Right atrium auricular region (tissue), 2 donors: ENCODE measurements around the gene CD300LD. TPM values are rescaled to one million over a fixed set of nuclear protein-coding genes. Genes with fewer than 3 reads are reported as not detected.
"Not testable (repeated sequence)": the region's sequence is repeated elsewhere in the genome, so short reads cannot be mapped to it uniquely, and the experiment has no call there.

Experiments used
- DNase-seq: peaks from one replicate; pipeline ENCODE4 v3.0.0-alpha.2; 2019; ENCODE audit warnings: low spot score
- H3K27ac ChIP-seq, 2 donors: fragments of 200-600 bp; sonication (generic); 1 replicate in 1 of 2; 2 replicates in 1 of 2; pipeline ENCODE4 v1.5.1; 2016 to 2019
- H3K27me3 ChIP-seq, 2 donors: fragments of 200-600 bp; sonication (generic); one replicate each; pipeline versions ENCODE4 v1.5.1 to v1.6.0; 2017 to 2019
- H3K36me3 ChIP-seq: fragments of 200-600 bp; sonication (generic); one replicate; pipeline ENCODE4 v1.5.1; 2016
- H3K4me1 ChIP-seq, 2 donors: fragments of 200-600 bp; sonication (generic); one replicate each; pipeline versions ENCODE4 v1.5.1 to v1.6.0; 2017 to 2019
- H3K4me3 ChIP-seq, 2 donors: fragments of 200-600 bp; sonication (generic); 1 replicate in 1 of 2; 2 replicates in 1 of 2; pipeline ENCODE4 v1.5.1; 2017 to 2019; ENCODE audit warnings: mild to moderate bottlenecking in 1 of 2, moderate library complexity in 1 of 2
- H3K9me3 ChIP-seq, 2 donors: fragments of 200-600 bp; sonication (generic); one replicate each; pipeline ENCODE4 v1.5.1; 2019
- total RNA-seq, 2 donors: library from RNA; depleted of rRNA; stranded (reverse); fragments of >200 nt; gene quantifications; one replicate each; pipeline ENCODE4 v1.1.0, GENCODE V29; 2016
- TF ChIP-seq, protein P1 (sequence below), 2 donors: fragments of 200-600 bp; sonication (generic); IDR thresholded peaks; one replicate each; pipeline ENCODE4 v1.5.1; 2019; ENCODE audit warnings: antibody characterized with exemption in 2 of 2

Gene CD300LD
- not detected for total RNA-seq

DNA sequence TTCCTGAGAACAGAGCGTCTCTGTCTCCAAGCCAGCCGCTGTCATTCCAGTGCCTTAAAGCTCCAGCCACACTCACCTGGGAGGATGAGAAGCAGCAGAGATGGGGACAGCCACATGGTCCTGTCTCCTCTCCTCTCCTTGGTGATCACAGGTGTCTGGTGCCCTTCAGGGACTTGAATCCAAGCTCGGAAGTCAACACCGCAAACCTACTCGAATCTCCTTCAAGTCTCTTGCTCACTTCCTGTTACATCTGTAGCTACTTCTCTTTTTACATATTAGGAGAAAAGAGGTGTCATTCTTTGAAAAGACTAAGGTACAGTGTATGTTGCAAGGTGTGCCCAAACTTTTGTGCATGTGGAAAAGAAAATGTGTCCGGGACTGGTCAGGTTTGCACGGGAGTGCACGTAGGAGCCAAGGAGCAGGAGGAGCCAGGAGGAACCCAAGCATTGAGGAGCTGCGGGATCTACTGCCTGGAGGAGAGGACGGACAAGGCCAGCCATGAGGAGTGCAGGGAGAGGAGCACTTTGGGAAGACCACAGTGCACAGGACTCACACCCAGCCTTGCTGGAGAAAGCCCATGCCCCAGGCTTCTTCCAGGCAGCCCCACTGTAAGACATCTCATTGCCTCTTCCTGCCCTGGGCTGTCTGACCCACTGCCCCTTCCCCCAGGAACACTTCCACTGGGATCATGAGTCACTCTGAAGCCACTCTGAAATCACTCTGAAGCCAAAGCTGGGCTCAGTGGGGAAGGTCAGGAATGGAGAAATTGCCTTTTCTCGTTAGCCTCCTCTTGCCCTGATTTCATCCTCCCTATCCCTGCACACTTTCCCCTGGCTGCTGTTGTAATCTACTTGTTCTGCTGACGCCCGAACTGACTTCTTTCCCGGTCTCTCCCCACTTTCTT, at the start of gene CD300LD:
TSS of gene CD300LD (minus strand) at position 197 of the 904 bp plus-strand sequence. CDS start at position 116, 81 bp downstream.
- no peaks in the 10 kb centered on the region for H3K36me3 ChIP-seq
- H3K4me3 ChIP-seq: no peak within 1 kb of the TSS
- H3K9me3 ChIP-seq: no peaks in the 10 kb centered on the region
- no peaks in the 10 kb centered on the region for H3K4me1 ChIP-seq
- TF ChIP-seq, protein P1, sequence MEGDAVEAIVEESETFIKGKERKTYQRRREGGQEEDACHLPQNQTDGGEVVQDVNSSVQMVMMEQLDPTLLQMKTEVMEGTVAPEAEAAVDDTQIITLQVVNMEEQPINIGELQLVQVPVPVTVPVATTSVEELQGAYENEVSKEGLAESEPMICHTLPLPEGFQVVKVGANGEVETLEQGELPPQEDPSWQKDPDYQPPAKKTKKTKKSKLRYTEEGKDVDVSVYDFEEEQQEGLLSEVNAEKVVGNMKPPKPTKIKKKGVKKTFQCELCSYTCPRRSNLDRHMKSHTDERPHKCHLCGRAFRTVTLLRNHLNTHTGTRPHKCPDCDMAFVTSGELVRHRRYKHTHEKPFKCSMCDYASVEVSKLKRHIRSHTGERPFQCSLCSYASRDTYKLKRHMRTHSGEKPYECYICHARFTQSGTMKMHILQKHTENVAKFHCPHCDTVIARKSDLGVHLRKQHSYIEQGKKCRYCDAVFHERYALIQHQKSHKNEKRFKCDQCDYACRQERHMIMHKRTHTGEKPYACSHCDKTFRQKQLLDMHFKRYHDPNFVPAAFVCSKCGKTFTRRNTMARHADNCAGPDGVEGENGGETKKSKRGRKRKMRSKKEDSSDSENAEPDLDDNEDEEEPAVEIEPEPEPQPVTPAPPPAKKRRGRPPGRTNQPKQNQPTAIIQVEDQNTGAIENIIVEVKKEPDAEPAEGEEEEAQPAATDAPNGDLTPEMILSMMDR (IDR thresholded peaks at IDR 0.05): no peak
- H3K27me3 ChIP-seq: no peaks in the 10 kb centered on the region
- DNase-seq: no peak
- H3K27ac ChIP-seq: no peak within 1 kb of the TSS

DNA sequence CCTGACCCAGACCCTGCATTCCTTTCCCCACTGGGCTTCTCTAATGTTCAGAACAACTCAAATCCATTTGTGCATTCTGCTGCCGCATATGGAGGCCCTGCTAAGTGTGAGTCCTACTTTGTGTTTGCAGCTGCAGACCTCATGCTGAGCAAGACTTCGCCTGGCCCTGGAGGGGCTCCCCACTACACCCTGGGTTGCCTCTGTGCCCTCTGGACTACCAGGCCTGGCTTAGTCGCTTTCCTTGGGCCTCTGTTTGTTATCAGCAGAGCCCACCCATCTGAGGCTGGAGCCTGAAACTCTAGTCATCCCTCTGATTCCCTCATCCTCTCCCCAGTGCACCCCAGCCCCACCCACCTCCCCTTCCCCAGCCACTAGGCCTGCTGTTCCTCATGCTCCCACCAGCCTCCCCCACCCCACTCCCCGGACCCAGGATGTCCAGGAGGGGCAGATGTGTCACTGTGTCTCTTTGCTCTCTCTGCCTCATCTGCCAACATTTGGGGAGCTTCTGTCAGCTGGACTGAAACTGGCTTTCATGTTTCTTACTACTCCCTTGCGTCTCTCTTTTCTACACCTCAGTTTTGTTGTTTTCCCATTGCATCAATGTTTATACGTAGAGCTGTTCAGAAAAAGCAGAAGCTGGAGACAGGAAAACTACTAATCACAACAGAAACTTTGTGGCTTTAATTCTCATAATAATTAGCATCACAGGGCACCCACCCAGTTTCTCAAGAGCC, 49.3 kb upstream of the CD300LD start:
- Histone ChIP-seq H3K27ac (no peak overlapping the region), H3K9me3 (no peaks in the 10 kb centered on the region), H3K36me3 (no peaks in the 10 kb centered on the region), H3K4me1 (no peaks in the 10 kb centered on the region), H3K4me3 (no peak overlapping the region), H3K27me3 (no peaks in the 10 kb centered on the region)
- no peak for DNase-seq
- TF ChIP-seq, protein P1 (IDR thresholded peaks at IDR 0.05): no peak

- no peaks in the 10 kb centered on the region for H3K9me3 ChIP-seq
- H3K36me3 ChIP-seq: no peaks in the 10 kb centered on the region
- TF ChIP-seq, protein P1 (IDR thresholded peaks at IDR 0.05): no peak
- no peak overlapping the region for H3K27ac ChIP-seq
- no peaks in the 10 kb centered on the region for H3K27me3 ChIP-seq
- no peak for DNase-seq
- no peaks in the 10 kb centered on the region for H3K4me1 ChIP-seq
- H3K4me3 ChIP-seq: no peak overlapping the region
These were observed 47.6 kb upstream of the CD300LD start for GRCh38 chr17:74639704-74640151.

- no peak for DNase-seq
- H3K36me3 ChIP-seq: no peaks in the 10 kb centered on the region
- H3K4me3 ChIP-seq: no peak overlapping the region
- H3K4me1 ChIP-seq: no peaks in the 10 kb centered on the region
- TF ChIP-seq, protein P1 (IDR thresholded peaks at IDR 0.05): no peak
- no peaks in the 10 kb centered on the region for H3K27me3 ChIP-seq
- no peaks in the 10 kb centered on the region for H3K9me3 ChIP-seq
- no peak overlapping the region for H3K27ac ChIP-seq
These were observed 45.8 kb upstream of the CD300LD start for GRCh38 chr17:74637926-74638325.

- Histone ChIP-seq H3K36me3 (no peaks in the 10 kb centered on the region), H3K27me3 (no peaks in the 10 kb centered on the region), H3K9me3 (no peaks in the 10 kb centered on the region), H3K4me1 (peaks cover 0 to under 1% of the 10 kb centered on the region in 2 donors), H3K27ac (no peak overlapping the region), H3K4me3 (no peak overlapping the region)
- DNase-seq: no peak
- TF ChIP-seq, protein P1 (IDR thresholded peaks at IDR 0.05): no peak
These were observed 45.2 kb upstream of the CD300LD start for GRCh38 chr17:74637265-74637664.

GRCh38 chr17:74636541-74637085, 44.5 kb upstream of the CD300LD start:
- H3K4me1 ChIP-seq, DNase-seq, H3K27me3 ChIP-seq: not testable (repeated sequence)

More at GRCh38 chr17:74636541-74637085, 44.5 kb upstream of the CD300LD start:
- H3K9me3 ChIP-seq, H3K36me3 ChIP-seq, H3K27ac ChIP-seq, H3K4me3 ChIP-seq: not testable (repeated sequence)
